EH (cell line): ENCODE measurements around the gene RBM24.
A peak's percentile ranks its signal among the peaks of the same experiment; 100 is the strongest.

ENCODE experiments used
- DNase-seq: peaks from one replicate; pipeline ENCODE4 v3.0.0-alpha.2; 2015; ENCODE audit warnings: low read depth

Gene RBM24

GRCh38 chr6:17281100-17281496, at the start of gene RBM24:
TSS of gene RBM24 (plus strand) at chr6:17281361. CDS start at chr6:17281582, 221 bp downstream.
- peak; percentile 84 for DNase-seq

GRCh38 chr6:17233531-17233930, 47.6 kb upstream of the RBM24 start:
- DNase-seq, result peak; percentile 24

GRCh38 chr6:17237246-17237645, 43.9 kb upstream of the RBM24 start:
- no peak for DNase-seq

GRCh38 chr6:17239260-17239659, 41.9 kb upstream of the RBM24 start:
- no peak for DNase-seq

GRCh38 chr6:17240803-17241500, 40.2 kb upstream of the RBM24 start:
- DNase-seq, result no peak

- no peak for DNase-seq
These were observed 39.1 kb upstream of the RBM24 start for GRCh38 chr6:17242087-17242486.

GRCh38 chr6:17250237-17250636, 30.9 kb upstream of the RBM24 start:
- DNase-seq, result no peak

- DNase-seq, result no peak
These were observed 29.2 kb upstream of the RBM24 start for GRCh38 chr6:17251953-17252352.

GRCh38 chr6:17258749-17259148, 22.4 kb upstream of the RBM24 start:
- DNase-seq, result no peak

GRCh38 chr6:17265570-17265969, 15.6 kb upstream of the RBM24 start:
- no peak for DNase-seq

GRCh38 chr6:17267566-17267965, 13.6 kb upstream of the RBM24 start:
- DNase-seq, result peak; percentile 35

GRCh38 chr6:17268114-17268513, 13.0 kb upstream of the RBM24 start:
- peak; percentile 32 for DNase-seq

- peak; percentile 94 for DNase-seq
These were observed 11.3 kb upstream of the RBM24 start for GRCh38 chr6:17269840-17270239.

GRCh38 chr6:17271628-17272027, 9.5 kb upstream of the RBM24 start:
- DNase-seq, result no peak

GRCh38 chr6:17276766-17277165, 4.4 kb upstream of the RBM24 start:
- peak; percentile 71 for DNase-seq

- DNase-seq, result no peak
These were observed 3.9 kb upstream of the RBM24 start for GRCh38 chr6:17277256-17277655.

- peak; percentile 92 for DNase-seq
These were observed 2.7 kb upstream of the RBM24 start for GRCh38 chr6:17278289-17279063.

GRCh38 chr6:17280138-17280537, 1.0 kb upstream of the RBM24 start:
- DNase-seq, result no peak

GRCh38 chr6:17280552-17281090, 540 bp upstream of the RBM24 start:
- DNase-seq, result peak; percentile 63

GRCh38 chr6:17281497-17282481, 628 bp downstream of the RBM24 start:
- DNase-seq, result peak; percentile 65

GRCh38 chr6:17283074-17283473, 1.9 kb downstream of the RBM24 start:
- no peak for DNase-seq

- peak; percentile 47 for DNase-seq
These were observed 8.5 kb downstream of the RBM24 start for GRCh38 chr6:17289630-17290061.
